Transverse colon (tissue), 4 donors: Measurements from ENCODE around the gene ATG2A. TPM values are rescaled to one million over a fixed set of nuclear protein-coding genes. Genes with fewer than 3 reads are reported as not detected.

Experiments used
- DNase-seq: peaks from one replicate; pipeline ENCODE4 v3.0.0-alpha.2; 2019
- H3K27ac ChIP-seq, 4 donors: fragments of 200-600 bp; sonication (generic); 2 replicates each; pipeline ENCODE4 v1.5.1; 2016 to 2018; ENCODE audit warnings: inconsistent platforms in 4 of 4
- H3K27me3 ChIP-seq: fragments of 200-600 bp; sonication (generic); 2 replicates; pipeline ENCODE4 v1.5.1; 2017; ENCODE audit warnings: inconsistent platforms
- H3K36me3 ChIP-seq, 4 donors: fragments of 200-600 bp; sonication (generic); 2 replicates each; pipeline ENCODE4 v1.5.1; 2017 to 2019; ENCODE audit warnings: inconsistent platforms in 4 of 4
- H3K4me1 ChIP-seq, 4 donors: fragments of 200-600 bp; sonication (generic); 2 replicates each; pipeline ENCODE4 v1.5.1; 2017 to 2020; ENCODE audit warnings: inconsistent platforms in 4 of 4
- H3K4me3 ChIP-seq, 4 donors: fragments of 200-600 bp; sonication (generic); 1 replicate in 1 of 4; 2 replicates in 3 of 4; pipeline versions ENCODE4 v1.5.1 to v1.6.1; 2017 to 2019; ENCODE audit warnings: inconsistent platforms in 4 of 4
- H3K9me3 ChIP-seq, 2 donors: fragments of 200-600 bp; sonication (generic); 2 replicates each; pipeline ENCODE4 v1.5.1; 2017 to 2019; ENCODE audit warnings: inconsistent platforms in 2 of 2
- CTCF ChIP-seq, 5 experiments: fragments of 200-600 bp in 3 of 5; fragments of 450-650 bp in 2 of 5; sonication (generic) in 3 of 5; IDR thresholded peaks; 1 replicate in 2 of 5; 2 replicates in 3 of 5; pipeline ENCODE4 v1.5.1; 2016 to 2017; ENCODE audit warnings: antibody characterized with exemption in 5 of 5, inconsistent platforms in 3 of 5, mild to moderate bottlenecking in 2 of 5, moderate library complexity in 1 of 5
- EP300 ChIP-seq: sonication (generic); formaldehyde crosslinking; IDR thresholded peaks from one replicate; pipeline ENCODE4 v1.6.1; 2017; ENCODE audit warnings: antibody characterized with exemption, low read depth
- POLR2A ChIP-seq: fragments of 450-650 bp; IDR thresholded peaks from one replicate; pipeline ENCODE4 v1.6.1; 2016; ENCODE audit warnings: antibody characterized with exemption, mild to moderate bottlenecking, moderate library complexity
- POLR2AphosphoS5 ChIP-seq, 3 donors: sonication (generic); formaldehyde crosslinking; IDR thresholded peaks; one replicate each; pipeline ENCODE4 v1.6.1; 2016; ENCODE audit warnings: antibody characterized with exemption in 3 of 3
- WGBS, 2 donors: methylation state at CpG; one replicate each; pipeline ENCODE4 v1.1.5; 2018; ENCODE audit warnings: low coverage in 1 of 2; 5-methylcytosine and 5-hydroxymethylcytosine counted together
- in situ Hi-C, 4 donors: fragments of 200-750 bp; cut with MboI; loops; one replicate each; pipeline versions ENCODE4 v1.15.0 to v1.15.1; 2017; ENCODE audit warnings: low sequenced_read_pairs in 3 of 4, low pct_ligation_motif_present in 1 of 4, low pct_unique_long_range_greater_than_20kb in 1 of 4
- intact Hi-C: fragments of 100-400 bp; cut with DNase I; formaldehyde crosslinking; loops from one replicate; pipeline ENCODE4 v1.15.1; 2023; ENCODE audit warnings: low total_unique reads
- total RNA-seq, 4 donors: library from RNA; depleted of rRNA; stranded (reverse); fragments of >200 nt; gene quantifications; one replicate each; pipeline ENCODE4 v1.1.0, GENCODE V29; 2016

Gene ATG2A
- total RNA-seq, 4 donors from 2014 or later: 30.1 to 82.3 (median 46.4) TPM

- 77% methylated on average over 21 of the region's 24 CpGs; no CpG with 5 or more reads in 1 of the 2 donors for WGBS, 2 donors
- DNase-seq: no peak
- Histone ChIP-seq H3K4me3 (no peak overlapping the region), H3K36me3 (no peaks in the 10 kb centered on the region), H3K9me3 (no peaks in the 10 kb centered on the region), H3K4me1 (peaks cover 54 to 92% (median 65%) of the 10 kb centered on the region in 4 donors), H3K27me3 (no peaks in the 10 kb centered on the region), H3K27ac (peak overlapping the region; percentile 66 to 96 (median 94))
- TF ChIP-seq EP300 (no peak), POLR2AphosphoS5 (IDR thresholded peaks at IDR 0.05) (no peak), POLR2A (no peak), CTCF (IDR thresholded peaks at IDR 0.05) (no peak)
- in situ Hi-C loops: no loop called here
- intact Hi-C loops: no loop called here
These were observed 64.1 kb downstream of the ATG2A start for GRCh38 chr11:64852804-64853509.

GRCh38 chr11:64851831-64852351 lies 65.1 kb downstream of the ATG2A start:
- Histone ChIP-seq H3K4me3 (no peak overlapping the region), H3K4me1 (peaks cover 54 to 92% (median 69%) of the 10 kb centered on the region in 4 donors), H3K27me3 (no peaks in the 10 kb centered on the region), H3K36me3 (no peaks in the 10 kb centered on the region), H3K9me3 (no peaks in the 10 kb centered on the region), H3K27ac (peak overlapping the region; percentile 66 to 96 (median 94))
- DNase-seq: peak; percentile 62
- intact Hi-C loops (no loop called here), in situ Hi-C loops (no loop called here)
- TF ChIP-seq CTCF (IDR thresholded peaks at IDR 0.05) (no peak), POLR2AphosphoS5 (IDR thresholded peaks at IDR 0.05) (peak in 1 of 3 donors; percentile 50), POLR2A (peak; percentile 16), EP300 (no peak)
- 85% methylated on average over 8 of the region's 8 CpGs; no CpG with 5 or more reads in 1 of the 2 donors for WGBS, 2 donors

- WGBS, 2 donors: 52 to 60% methylated on average over 1 to 10 of the region's 13 CpGs
- no peaks in the 10 kb centered on the region for H3K9me3 ChIP-seq
- peak overlapping the region; percentile 66 to 96 (median 94) for H3K27ac ChIP-seq
- intact Hi-C loops: no loop called here
- H3K4me1 ChIP-seq: peaks cover 46 to 87% (median 62%) of the 10 kb centered on the region in 4 donors
- no peaks in the 10 kb centered on the region for H3K27me3 ChIP-seq
- no peak for TF ChIP-seq POLR2A
- TF ChIP-seq POLR2AphosphoS5 (IDR thresholded peaks at IDR 0.05): no peak
- H3K4me3 ChIP-seq: no peak overlapping the region
- H3K36me3 ChIP-seq: no peaks in the 10 kb centered on the region
- DNase-seq: peak; percentile 71
- in situ Hi-C loops: no loop called here
These were observed 65.9 kb downstream of the ATG2A start for GRCh38 chr11:64850979-64851567.

- intact Hi-C loops: loop anchor here (5.0 kb wide), 1 partner anchor 48 kb away; no protein-coding TSS in a partner anchor
- Histone ChIP-seq H3K4me3 (no peak overlapping the region), H3K27ac (peak overlapping the region; percentile 66 to 96 (median 94)), H3K4me1 (peaks cover 34 to 79% (median 50%) of the 10 kb centered on the region in 4 donors), H3K36me3 (no peaks in the 10 kb centered on the region), H3K9me3 (no peaks in the 10 kb centered on the region), H3K27me3 (no peaks in the 10 kb centered on the region)
- 76% methylated on average over 19 of the region's 19 CpGs; no CpG with 5 or more reads in 1 of the 2 donors for WGBS, 2 donors
- DNase-seq: no peak
- TF ChIP-seq POLR2A: no peak
- no peak for TF ChIP-seq POLR2AphosphoS5 (IDR thresholded peaks at IDR 0.05)
- TF ChIP-seq CTCF (IDR thresholded peaks at IDR 0.05): no peak
- TF ChIP-seq EP300: no peak
- in situ Hi-C loops: loop anchor here (5.0 to 10.0 kb wide), 3 partner anchors 33 to 45 kb away; no protein-coding TSS in a partner anchor
These were observed 67.2 kb downstream of the ATG2A start for GRCh38 chr11:64849598-64850356.
